Mucosa of stomach (tissue), 1 donor: Measurements from ENCODE around the gene ATG5.

ENCODE experiments used
- H3K27me3 ChIP-seq: one replicate; pipeline ENCODE4 v1.7.0; 2013; ENCODE audit warnings: mild to moderate bottlenecking, low read length; ENCODE audit not compliant: control insufficient read depth, insufficient read depth
- H3K36me3 ChIP-seq: one replicate; pipeline ENCODE4 v1.7.0; 2013; ENCODE audit warnings: low read length; ENCODE audit not compliant: control insufficient read depth, insufficient read depth
- H3K4me1 ChIP-seq: one replicate; pipeline ENCODE4 v1.7.0; 2013; ENCODE audit warnings: mild to moderate bottlenecking, low read length; ENCODE audit not compliant: control insufficient read depth, insufficient read depth
- H3K4me3 ChIP-seq: one replicate; pipeline ENCODE4 v1.7.0; 2013; ENCODE audit warnings: low read length
- H3K9ac ChIP-seq: one replicate; pipeline ENCODE4 v1.7.0; 2013; ENCODE audit warnings: mild to moderate bottlenecking, low read length, moderate library complexity
- H3K9me3 ChIP-seq: one replicate; pipeline ENCODE4 v1.7.0; 2013; ENCODE audit warnings: mild to moderate bottlenecking, low read length, moderate library complexity; ENCODE audit not compliant: control insufficient read depth
- donor health status: Pancreatic carcinoma.

ATG5 gene

GRCh38 chr6:106204961-106205360 is 120.6 kb downstream of the ATG5 start:
- Histone ChIP-seq H3K4me3 (no peak overlapping the region), H3K27me3 (no peaks in the 10 kb centered on the region), H3K9ac (no peak overlapping the region), H3K36me3 (no peaks in the 10 kb centered on the region), H3K9me3 (no peaks in the 10 kb centered on the region), H3K4me1 (no peaks in the 10 kb centered on the region)

- Histone ChIP-seq H3K4me1 (no peaks in the 10 kb centered on the region), H3K36me3 (no peaks in the 10 kb centered on the region), H3K27me3 (no peaks in the 10 kb centered on the region), H3K9ac (no peak overlapping the region), H3K9me3 (no peaks in the 10 kb centered on the region), H3K4me3 (no peak overlapping the region)
These were observed 125.6 kb downstream of the ATG5 start for GRCh38 chr6:106199998-106200397.

- no peaks in the 10 kb centered on the region for H3K36me3 ChIP-seq
- H3K4me1 ChIP-seq, result no peaks in the 10 kb centered on the region
- H3K9ac ChIP-seq, result no peak overlapping the region
- no peaks in the 10 kb centered on the region for H3K9me3 ChIP-seq
- H3K4me3 ChIP-seq, result no peak overlapping the region
- H3K27me3 ChIP-seq, result no peaks in the 10 kb centered on the region
These were observed 126.2 kb downstream of the ATG5 start for GRCh38 chr6:106199331-106199730.

- H3K9ac ChIP-seq, result no peak overlapping the region
- H3K9me3 ChIP-seq, result no peaks in the 10 kb centered on the region
- H3K4me1 ChIP-seq, result no peaks in the 10 kb centered on the region
- H3K27me3 ChIP-seq, result no peaks in the 10 kb centered on the region
- no peak overlapping the region for H3K4me3 ChIP-seq
- no peaks in the 10 kb centered on the region for H3K36me3 ChIP-seq
These were observed 128.1 kb downstream of the ATG5 start for GRCh38 chr6:106197441-106197840.

GRCh38 chr6:106194949-106195921 is 130.3 kb downstream of the ATG5 start:
- Histone ChIP-seq H3K4me1 (no peaks in the 10 kb centered on the region), H3K9me3 (no peaks in the 10 kb centered on the region), H3K9ac (no peak overlapping the region), H3K36me3 (no peaks in the 10 kb centered on the region), H3K4me3 (no peak overlapping the region), H3K27me3 (no peaks in the 10 kb centered on the region)

- no peak overlapping the region for H3K9ac ChIP-seq
- no peaks in the 10 kb centered on the region for H3K9me3 ChIP-seq
- no peak overlapping the region for H3K4me3 ChIP-seq
- no peaks in the 10 kb centered on the region for H3K36me3 ChIP-seq
- H3K4me1 ChIP-seq, result no peaks in the 10 kb centered on the region
- no peaks in the 10 kb centered on the region for H3K27me3 ChIP-seq
These were observed 132.7 kb downstream of the ATG5 start for GRCh38 chr6:106192824-106193223.

GRCh38 chr6:106188104-106188794 is 137.3 kb downstream of the ATG5 start:
- H3K9ac ChIP-seq, result no peak overlapping the region
- H3K27me3 ChIP-seq, result no peaks in the 10 kb centered on the region
- H3K4me1 ChIP-seq, result no peaks in the 10 kb centered on the region
- no peak overlapping the region for H3K4me3 ChIP-seq
- H3K9me3 ChIP-seq, result no peaks in the 10 kb centered on the region
- H3K36me3 ChIP-seq, result no peaks in the 10 kb centered on the region

GRCh38 chr6:106187424-106187982 is 138.1 kb downstream of the ATG5 start:
- Histone ChIP-seq H3K27me3 (no peaks in the 10 kb centered on the region), H3K4me3 (no peak overlapping the region), H3K9ac (no peak overlapping the region), H3K36me3 (no peaks in the 10 kb centered on the region), H3K4me1 (no peaks in the 10 kb centered on the region), H3K9me3 (no peaks in the 10 kb centered on the region)

- Histone ChIP-seq H3K4me3 (no peak overlapping the region), H3K9ac (no peak overlapping the region), H3K27me3 (no peaks in the 10 kb centered on the region), H3K36me3 (no peaks in the 10 kb centered on the region), H3K9me3 (no peaks in the 10 kb centered on the region), H3K4me1 (no peaks in the 10 kb centered on the region)
These were observed 138.8 kb downstream of the ATG5 start for GRCh38 chr6:106186714-106187113.

GRCh38 chr6:106186172-106186571 is 139.4 kb downstream of the ATG5 start:
- Histone ChIP-seq H3K27me3 (no peaks in the 10 kb centered on the region), H3K9ac (no peak overlapping the region), H3K4me3 (no peak overlapping the region), H3K36me3 (no peaks in the 10 kb centered on the region), H3K9me3 (no peaks in the 10 kb centered on the region), H3K4me1 (no peaks in the 10 kb centered on the region)

- H3K9ac ChIP-seq, result no peak overlapping the region
- H3K9me3 ChIP-seq, result no peaks in the 10 kb centered on the region
- no peaks in the 10 kb centered on the region for H3K36me3 ChIP-seq
- no peak overlapping the region for H3K4me3 ChIP-seq
- no peaks in the 10 kb centered on the region for H3K27me3 ChIP-seq
- H3K4me1 ChIP-seq, result no peaks in the 10 kb centered on the region
These were observed 139.9 kb downstream of the ATG5 start for GRCh38 chr6:106185615-106186014.

- Histone ChIP-seq H3K36me3 (no peaks in the 10 kb centered on the region), H3K4me1 (no peaks in the 10 kb centered on the region), H3K27me3 (no peaks in the 10 kb centered on the region), H3K9me3 (no peaks in the 10 kb centered on the region), H3K9ac (no peak overlapping the region), H3K4me3 (no peak overlapping the region)
These were observed 140.9 kb downstream of the ATG5 start for GRCh38 chr6:106184629-106185028.
